Keratinocyte (primary cell): ENCODE data around the gene CCDC180.

Source experiments
- CTCF ChIP-seq, 3 experiments: IDR thresholded peaks in 1 of 3; conservative IDR thresholded peaks in 1 of 3; optimal IDR thresholded peaks in 1 of 3; 2 replicates in 2 of 3; 3 replicates in 1 of 3; pipeline versions ENCODE3 to v1.5.1; 2011; ENCODE audit warnings: low read length in 3 of 3, mild to moderate bottlenecking in 3 of 3, moderate library complexity in 2 of 3, control low read depth in 1 of 3, inconsistent platforms in 1 of 3; ENCODE audit not compliant: insufficient read depth in 2 of 3; ENCODE audit errors: extremely low read depth in 1 of 3
- EZH2 ChIP-seq: IDR thresholded peaks from one replicate; pipeline ENCODE4 v1.6.1; 2012; ENCODE audit warnings: inconsistent platforms, mild to moderate bottlenecking, low read length, moderate library complexity

DNA sequence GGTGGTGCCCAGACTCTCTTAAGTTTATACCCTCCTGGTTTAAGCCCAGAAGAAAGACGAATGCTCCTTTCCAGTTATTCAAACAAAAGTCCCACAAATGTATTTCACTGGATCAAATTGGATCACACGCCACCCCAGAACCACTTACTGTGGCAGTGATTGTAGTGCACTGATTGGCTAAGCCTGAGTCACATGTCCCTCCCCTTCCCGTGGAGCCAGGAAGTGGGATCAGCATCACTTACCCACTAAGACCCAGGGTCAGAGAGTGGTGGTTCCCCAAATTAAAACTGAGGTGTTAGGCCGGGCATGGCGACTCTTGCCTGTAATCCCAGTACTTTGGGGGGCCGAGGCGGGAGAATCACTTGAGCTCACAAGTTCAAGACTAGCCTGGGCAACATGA, 29.5 kb upstream of the CCDC180 start:
- TF ChIP-seq EZH2 (no peak), CTCF (optimal IDR thresholded peaks at IDR 0.05 in 1 of 3, IDR thresholded peaks at IDR 0.05 in 1 of 3, conservative IDR thresholded peaks at IDR 0.05 in 1 of 3; ENCODE audit: extremely low read depth in 1 of 3, insufficient read depth in 2 of 3, low read length in 3 of 3) (no peak)
